OCI-LY3 (cell line): ENCODE data around the gene AGBL4.

Source experiments
- EZH2phosphoT487 ChIP-seq: fragments of 200-600 bp; shearing (Covaris generic); IDR thresholded peaks from 2 replicates; pipeline ENCODE4 v1.6.1; 2018; ENCODE audit warnings: antibody characterized with exemption, mixed run types, low read depth
- TF ChIP-seq, protein P1 (sequence below): fragments of 200-600, 300-600 bp; sonication (generic); IDR thresholded peaks from 2 replicates; pipeline ENCODE4 v1.5.1; 2014; ENCODE audit warnings: antibody characterized with exemption, low read length, low read depth

DNA sequence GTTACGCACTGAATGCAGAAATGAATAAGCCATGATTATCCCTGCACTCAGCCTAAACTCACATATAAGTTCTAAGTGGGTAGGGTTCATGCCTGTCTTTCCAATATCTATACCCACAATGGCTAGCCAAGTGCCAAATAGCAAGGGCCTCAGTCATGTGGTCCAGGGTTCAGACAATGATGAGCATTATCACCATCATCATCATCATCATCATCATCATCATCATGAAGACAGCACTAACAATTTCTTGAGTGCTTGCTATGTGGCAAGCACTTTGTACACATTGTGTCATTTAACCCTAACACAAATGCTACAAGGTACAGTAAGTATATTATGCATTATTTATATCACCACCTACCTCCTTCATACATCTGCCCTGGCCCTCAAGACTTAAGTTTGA lies 500.0 kb downstream of the AGBL4 start:
- TF ChIP-seq, protein P1, sequence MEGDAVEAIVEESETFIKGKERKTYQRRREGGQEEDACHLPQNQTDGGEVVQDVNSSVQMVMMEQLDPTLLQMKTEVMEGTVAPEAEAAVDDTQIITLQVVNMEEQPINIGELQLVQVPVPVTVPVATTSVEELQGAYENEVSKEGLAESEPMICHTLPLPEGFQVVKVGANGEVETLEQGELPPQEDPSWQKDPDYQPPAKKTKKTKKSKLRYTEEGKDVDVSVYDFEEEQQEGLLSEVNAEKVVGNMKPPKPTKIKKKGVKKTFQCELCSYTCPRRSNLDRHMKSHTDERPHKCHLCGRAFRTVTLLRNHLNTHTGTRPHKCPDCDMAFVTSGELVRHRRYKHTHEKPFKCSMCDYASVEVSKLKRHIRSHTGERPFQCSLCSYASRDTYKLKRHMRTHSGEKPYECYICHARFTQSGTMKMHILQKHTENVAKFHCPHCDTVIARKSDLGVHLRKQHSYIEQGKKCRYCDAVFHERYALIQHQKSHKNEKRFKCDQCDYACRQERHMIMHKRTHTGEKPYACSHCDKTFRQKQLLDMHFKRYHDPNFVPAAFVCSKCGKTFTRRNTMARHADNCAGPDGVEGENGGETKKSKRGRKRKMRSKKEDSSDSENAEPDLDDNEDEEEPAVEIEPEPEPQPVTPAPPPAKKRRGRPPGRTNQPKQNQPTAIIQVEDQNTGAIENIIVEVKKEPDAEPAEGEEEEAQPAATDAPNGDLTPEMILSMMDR, result no peak
- TF ChIP-seq EZH2phosphoT487, result no peak
